Lung (tissue), 12 donors: ENCODE results near the gene NXPH3. TPM values are rescaled to one million over a fixed set of nuclear protein-coding genes. Genes with fewer than 3 reads are reported as not detected.

Experiments used
- ATAC-seq: fragments of 200-7000 bp; cut with Tn5 transposase; one replicate; pipeline ENCODE4 v1.9.1; 2020; ENCODE audit warnings: moderate number of reproducible peaks; ENCODE audit not compliant: insufficient read depth, low FRiP score
- DNase-seq, 3 donors: peaks; one replicate each; pipeline ENCODE4 v3.0.0-alpha.2; 2013 to 2017
- H3K27ac ChIP-seq, 2 donors: one replicate each; pipeline ENCODE4 v1.5.1; 2013; ENCODE audit warnings: mild to moderate bottlenecking in 2 of 2, moderate library complexity in 2 of 2, control low read depth in 1 of 2, inconsistent platforms in 1 of 2, low read depth in 1 of 2, low read length in 1 of 2
- H3K27me3 ChIP-seq, 3 donors: one replicate each; pipeline ENCODE4 v1.5.1; 2013; ENCODE audit warnings: low read length in 2 of 3; ENCODE audit not compliant: control insufficient read depth in 3 of 3, insufficient read depth in 3 of 3
- H3K36me3 ChIP-seq, 4 donors: one replicate each; pipeline ENCODE4 v1.5.1; 2013; ENCODE audit warnings: low read length in 4 of 4, mild to moderate bottlenecking in 1 of 4, moderate library complexity in 1 of 4; ENCODE audit not compliant: control insufficient read depth in 4 of 4, insufficient read depth in 4 of 4
- H3K4me1 ChIP-seq, 5 donors: one replicate each; pipeline ENCODE4 v1.5.1; 2013; ENCODE audit warnings: low read length in 5 of 5, mild to moderate bottlenecking in 2 of 5, moderate library complexity in 1 of 5; ENCODE audit not compliant: control insufficient read depth in 5 of 5, insufficient read depth in 5 of 5
- H3K4me3 ChIP-seq: one replicate; pipeline ENCODE4 v1.5.1; 2013; ENCODE audit warnings: mild to moderate bottlenecking, control low read depth, moderate library complexity
- H3K9ac ChIP-seq, 2 donors: one replicate each; pipeline ENCODE4 v1.5.1; 2013; ENCODE audit warnings: low read length in 2 of 2, control low read depth in 1 of 2; ENCODE audit not compliant: insufficient read depth in 1 of 2
- H3K9me3 ChIP-seq, 4 donors: one replicate each; pipeline ENCODE4 v1.5.1; 2013; ENCODE audit warnings: low read length in 3 of 4, mild to moderate bottlenecking in 1 of 4, moderate library complexity in 1 of 4; ENCODE audit not compliant: control insufficient read depth in 4 of 4, insufficient read depth in 3 of 4
- CTCF ChIP-seq: IDR thresholded peaks from 2 replicates; pipeline ENCODE4 v1.5.1; 2012; ENCODE audit warnings: mild to moderate bottlenecking; ENCODE audit errors: control extremely low read depth, extremely low read depth
- WGBS, 2 donors: extraction: QIAGEN DNeasy Blood & Tissue Kit; methylation state at CpG; one replicate each; pipeline ENCODE4 v1.1.7; 2013; 5-methylcytosine and 5-hydroxymethylcytosine counted together
- polyA plus RNA-seq, 2 donors: library from polyadenylated mRNA; stranded (reverse); fragments of 200-250 nt; gene quantifications; one replicate each; pipeline ENCODE4 v1.2.1, GENCODE V29; 2013
- total RNA-seq, 2 donors: library from RNA; depleted of rRNA in 1 of 2; stranded (reverse); fragments of >200 nt in 1 of 2; gene quantifications; one replicate each; pipeline ENCODE4 v1.2.1, GENCODE V29; 2014 to 2021
- donor health status: control.
- donor health status: control.
- donor health status: Bipolar disorder and iron deficiency.
- donor health status: healthy.
- donor health status: DM: yes; HTN: yes; CAD: no.

Gene NXPH3
- total and polyA plus RNA-seq, 4 donors, result 1.1 to 3.1 (median 2.0) TPM

- Histone ChIP-seq H3K4me3 (no peak overlapping the region), H3K27me3 (no peaks in the 10 kb centered on the region), H3K9ac (no peak overlapping the region), H3K4me1 (peaks cover 0 to under 1% (median 0%) of the 10 kb centered on the region in 5 donors), H3K36me3 (peaks cover 0 to 3% (median 0%) of the 10 kb centered on the region in 4 donors), H3K27ac (no peak overlapping the region), H3K9me3 (no peaks in the 10 kb centered on the region)
- no peak for TF ChIP-seq CTCF
- DNase-seq, result no peak
- 94% methylated on average over 4 of the region's 4 CpGs for WGBS, 2 donors
- no peak for ATAC-seq
These were observed 8.2 kb downstream of the NXPH3 start for GRCh38 chr17:49583889-49584288.

GRCh38 chr17:49585422-49586027, 9.9 kb downstream of the NXPH3 start:
- no peak for TF ChIP-seq CTCF
- WGBS, 2 donors, result 69 to 75% methylated on average over 3 of the region's 3 CpGs
- Histone ChIP-seq H3K36me3 (peaks cover 0 to 3% (median 0%) of the 10 kb centered on the region in 4 donors), H3K27ac (no peak overlapping the region), H3K27me3 (no peaks in the 10 kb centered on the region), H3K4me3 (no peak overlapping the region), H3K9me3 (no peaks in the 10 kb centered on the region), H3K9ac (no peak overlapping the region), H3K4me1 (peaks cover 0 to 3% (median 0%) of the 10 kb centered on the region in 5 donors)
- ATAC-seq (no peak), DNase-seq (no peak)

GRCh38 chr17:49587366-49588073, 11.8 kb downstream of the NXPH3 start:
- Histone ChIP-seq H3K27ac (no peak overlapping the region), H3K4me1 (peaks cover 0 to 3% (median 0%) of the 10 kb centered on the region in 5 donors), H3K9me3 (no peaks in the 10 kb centered on the region), H3K27me3 (no peaks in the 10 kb centered on the region), H3K4me3 (no peak overlapping the region), H3K36me3 (peaks cover 0 to 6% (median 3%) of the 10 kb centered on the region in 4 donors), H3K9ac (no peak overlapping the region)
- no peak for TF ChIP-seq CTCF
- WGBS, 2 donors, result 75 to 86% methylated on average over 12 of the region's 12 CpGs
- DNase-seq (no peak), ATAC-seq (no peak)
